ENCODE data around the gene GGCT. TPM values are rescaled to one million over a fixed set of nuclear protein-coding genes. Genes with fewer than 3 reads are reported as not detected.
A peak's percentile ranks its signal among the peaks of the same experiment; 100 is the strongest.

The GGCT gene
- total RNA-seq, 2 donors from 2014 or later: 46.4 to 48.9 TPM

GRCh38 chr7:30458311-30458710 lies 46.3 kb downstream of the GGCT start:
- WGBS, 2 experiments (ENCODE audit: insufficient coverage in 1 of 2, insufficient read length in 1 of 2): 93% methylated on average over 1 of the region's 1 CpG; no CpG with 5 or more reads in 1 of the 2 experiments
- no peaks in the 10 kb centered on the region for H3K9me3 Mint-ChIP-seq

DNA sequence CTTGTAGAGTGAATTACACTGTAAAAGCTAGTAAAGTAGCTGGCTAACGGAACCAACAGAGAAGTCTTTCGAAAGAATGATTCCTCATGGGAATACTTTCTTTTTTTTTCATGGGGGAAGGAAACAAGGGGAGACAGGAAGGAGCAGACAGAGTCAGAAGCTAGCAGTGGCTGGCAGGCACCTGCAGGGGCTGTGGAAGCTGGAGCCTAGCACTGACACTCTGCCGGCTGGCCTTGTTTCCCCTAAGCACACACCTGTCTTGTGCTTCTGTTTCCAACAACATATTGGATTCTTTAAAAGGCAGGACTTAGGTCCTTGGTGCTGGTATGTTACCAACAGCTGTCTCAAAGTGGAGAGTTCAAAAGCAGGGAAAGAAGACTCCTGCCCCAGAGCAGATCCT lies 50.7 kb downstream of the GGCT start:
- Histone ChIP-seq H3K27me3 (ENCODE audit: control insufficient read depth, insufficient read depth, low read length, poor library complexity, severe bottlenecking) (no peaks in the 10 kb centered on the region), H3K4me1 (ENCODE audit: control insufficient read depth, insufficient read depth, low read length) (no peaks in the 10 kb centered on the region), H3K9ac (ENCODE audit: extremely low read depth, low read length, poor library complexity, severe bottlenecking) (no peak overlapping the region), H3K36me3 (ENCODE audit: control insufficient read depth, insufficient read depth, low read length) (no peaks in the 10 kb centered on the region), H3K9me3 (ENCODE audit: control insufficient read depth, low read length) (no peaks in the 10 kb centered on the region), H3K4me3 (ENCODE audit: low read length) (no peak overlapping the region), H3K27ac (ENCODE audit: low read depth, low read length) (no peak overlapping the region)
- Mint-ChIP-seq H3K27ac (no peak overlapping the region), H3K4me1 (no peaks in the 10 kb centered on the region), H3K4me3 (no peak overlapping the region), H3K36me3 (ENCODE audit: low read depth) (no peaks in the 10 kb centered on the region), H3K27me3 (ENCODE audit: insufficient read depth) (no peaks in the 10 kb centered on the region), H3K9me3 (no peaks in the 10 kb centered on the region)
- TF ChIP-seq, protein P1, sequence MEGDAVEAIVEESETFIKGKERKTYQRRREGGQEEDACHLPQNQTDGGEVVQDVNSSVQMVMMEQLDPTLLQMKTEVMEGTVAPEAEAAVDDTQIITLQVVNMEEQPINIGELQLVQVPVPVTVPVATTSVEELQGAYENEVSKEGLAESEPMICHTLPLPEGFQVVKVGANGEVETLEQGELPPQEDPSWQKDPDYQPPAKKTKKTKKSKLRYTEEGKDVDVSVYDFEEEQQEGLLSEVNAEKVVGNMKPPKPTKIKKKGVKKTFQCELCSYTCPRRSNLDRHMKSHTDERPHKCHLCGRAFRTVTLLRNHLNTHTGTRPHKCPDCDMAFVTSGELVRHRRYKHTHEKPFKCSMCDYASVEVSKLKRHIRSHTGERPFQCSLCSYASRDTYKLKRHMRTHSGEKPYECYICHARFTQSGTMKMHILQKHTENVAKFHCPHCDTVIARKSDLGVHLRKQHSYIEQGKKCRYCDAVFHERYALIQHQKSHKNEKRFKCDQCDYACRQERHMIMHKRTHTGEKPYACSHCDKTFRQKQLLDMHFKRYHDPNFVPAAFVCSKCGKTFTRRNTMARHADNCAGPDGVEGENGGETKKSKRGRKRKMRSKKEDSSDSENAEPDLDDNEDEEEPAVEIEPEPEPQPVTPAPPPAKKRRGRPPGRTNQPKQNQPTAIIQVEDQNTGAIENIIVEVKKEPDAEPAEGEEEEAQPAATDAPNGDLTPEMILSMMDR (conservative IDR thresholded peaks at IDR 0.05): peak; percentile 46
- DNase-seq: no peak
- 97 to 100% methylated on average over 2 to 3 of the region's 3 CpGs for WGBS, 2 experiments (ENCODE audit: insufficient coverage in 1 of 2, insufficient read length in 1 of 2)

More at GRCh38 chr7:30458311-30458710, 46.3 kb downstream of the GGCT start:
- H3K4me1 Mint-ChIP-seq: no peaks in the 10 kb centered on the region
- no peaks in the 10 kb centered on the region for H3K36me3 Mint-ChIP-seq (ENCODE audit: low read depth)
- H3K9ac ChIP-seq (ENCODE audit: extremely low read depth, low read length, poor library complexity, severe bottlenecking): no peak overlapping the region
- H3K4me3 ChIP-seq (ENCODE audit: low read length): no peak overlapping the region
- TF ChIP-seq, protein P1 (conservative IDR thresholded peaks at IDR 0.05): no peak
- H3K4me3 Mint-ChIP-seq: no peak overlapping the region
- no peaks in the 10 kb centered on the region for H3K27me3 Mint-ChIP-seq (ENCODE audit: insufficient read depth)
- H3K27ac Mint-ChIP-seq: no peak overlapping the region
- no peak for DNase-seq
- H3K27me3 ChIP-seq (ENCODE audit: control insufficient read depth, insufficient read depth, low read length, poor library complexity, severe bottlenecking): no peaks in the 10 kb centered on the region
- H3K36me3 ChIP-seq (ENCODE audit: control insufficient read depth, insufficient read depth, low read length): no peaks in the 10 kb centered on the region
- no peaks in the 10 kb centered on the region for H3K4me1 ChIP-seq (ENCODE audit: control insufficient read depth, insufficient read depth, low read length)
- no peaks in the 10 kb centered on the region for H3K9me3 ChIP-seq (ENCODE audit: control insufficient read depth, low read length)
- H3K27ac ChIP-seq (ENCODE audit: low read depth, low read length): no peak overlapping the region

- TF ChIP-seq, protein P1 (conservative IDR thresholded peaks at IDR 0.05): no peak
- H3K4me1 ChIP-seq (ENCODE audit: control insufficient read depth, insufficient read depth, low read length): no peaks in the 10 kb centered on the region
- no peaks in the 10 kb centered on the region for H3K9me3 Mint-ChIP-seq
- H3K36me3 Mint-ChIP-seq (ENCODE audit: low read depth): no peaks in the 10 kb centered on the region
- H3K4me1 Mint-ChIP-seq: no peaks in the 10 kb centered on the region
- H3K9me3 ChIP-seq (ENCODE audit: control insufficient read depth, low read length): no peaks in the 10 kb centered on the region
- no peak overlapping the region for H3K27ac Mint-ChIP-seq
- no peak overlapping the region for H3K9ac ChIP-seq (ENCODE audit: extremely low read depth, low read length, poor library complexity, severe bottlenecking)
- H3K27me3 Mint-ChIP-seq (ENCODE audit: insufficient read depth): no peaks in the 10 kb centered on the region
- H3K4me3 ChIP-seq (ENCODE audit: low read length): no peak overlapping the region
- no peak overlapping the region for H3K4me3 Mint-ChIP-seq
- no peak for DNase-seq
- WGBS, 2 experiments (ENCODE audit: insufficient coverage in 1 of 2, insufficient read length in 1 of 2): 89 to 93% methylated on average over 2 to 8 of the region's 8 CpGs
- H3K27me3 ChIP-seq (ENCODE audit: control insufficient read depth, insufficient read depth, low read length, poor library complexity, severe bottlenecking): no peaks in the 10 kb centered on the region
- no peaks in the 10 kb centered on the region for H3K36me3 ChIP-seq (ENCODE audit: control insufficient read depth, insufficient read depth, low read length)
- H3K27ac ChIP-seq (ENCODE audit: low read depth, low read length): no peak overlapping the region
Measured at GRCh38 chr7:30453016-30453415, 51.6 kb downstream of the GGCT start.

Data from endodermal cell (in vitro differentiated cells).